Nephron progenitor cell (in vitro differentiated cells): ENCODE measurements around the gene GAS2L2.

Source experiments
- DNase-seq: peaks from one replicate; pipeline ENCODE4 v3.0.0; 2021
- H3K27ac Mint-ChIP-seq: 2 replicates; pipeline ENCODE4 v1.8.0; 2021; ENCODE audit warnings: mild to moderate bottlenecking, moderate library complexity, mixed read lengths
- H3K27me3 Mint-ChIP-seq: 2 replicates; pipeline ENCODE4 v1.8.0; 2021; ENCODE audit warnings: mild to moderate bottlenecking, low read depth, mixed read lengths; ENCODE audit not compliant: poor library complexity
- H3K36me3 Mint-ChIP-seq: 2 replicates; pipeline ENCODE4 v1.8.0; 2021; ENCODE audit warnings: low read depth, mixed read lengths
- H3K4me1 Mint-ChIP-seq: 2 replicates; pipeline ENCODE4 v1.8.0; 2021; ENCODE audit warnings: mixed read lengths
- H3K4me3 Mint-ChIP-seq: 2 replicates; pipeline ENCODE4 v1.8.0; 2021; ENCODE audit warnings: mild to moderate bottlenecking, moderate library complexity, mixed read lengths
- H3K9me3 Mint-ChIP-seq: 2 replicates; pipeline ENCODE4 v1.8.0; 2021; ENCODE audit warnings: mild to moderate bottlenecking, moderate library complexity, mixed read lengths
- CTCF ChIP-seq: fragments of 200-600 bp; sonication (generic); IDR thresholded peaks from 2 replicates; pipeline ENCODE4 v1.5.0; 2021; ENCODE audit warnings: antibody characterized with exemption

The GAS2L2 gene

GRCh38 chr17:35731917-35732805 is 20.9 kb downstream of the GAS2L2 start:
- Mint-ChIP-seq H3K4me1 (peaks cover 53% of the 10 kb centered on the region), H3K27me3 (peaks cover 11% of the 10 kb centered on the region), H3K36me3 (peaks cover 1% of the 10 kb centered on the region), H3K4me3 (peak overlapping the region; percentile 92), H3K27ac (peak overlapping the region; percentile 77), H3K9me3 (no peaks in the 10 kb centered on the region)
- peak; percentile 65 for DNase-seq
- TF ChIP-seq CTCF, result no peak

GRCh38 chr17:35731239-35731916 is 21.7 kb downstream of the GAS2L2 start, which contains the start of gene RASL10B:
Gene RASL10B, plus strand, starts transcription at chr17:35731639. Its CDS starts 3,546 bp downstream, at chr17:35735185.
- Mint-ChIP-seq H3K27me3 (peaks cover 11% of the 10 kb centered on the region), H3K36me3 (no peaks in the 10 kb centered on the region), H3K9me3 (no peaks in the 10 kb centered on the region), H3K4me1 (peaks cover 61% of the 10 kb centered on the region), H3K27ac (peak within 1 kb of the TSS; percentile 77), H3K4me3 (peak within 1 kb of the TSS; percentile 92)
- peak; percentile 82 for DNase-seq
- no peak for TF ChIP-seq CTCF

GRCh38 chr17:35730400-35731005 is 22.5 kb downstream of the GAS2L2 start:
- H3K4me3 Mint-ChIP-seq, result peak overlapping the region; percentile 78
- TF ChIP-seq CTCF, result no peak
- H3K4me1 Mint-ChIP-seq, result peaks cover 69% of the 10 kb centered on the region
- H3K36me3 Mint-ChIP-seq, result peaks cover under 1% of the 10 kb centered on the region
- no peaks in the 10 kb centered on the region for H3K9me3 Mint-ChIP-seq
- DNase-seq, result no peak
- H3K27me3 Mint-ChIP-seq, result peaks cover 8% of the 10 kb centered on the region
- no peak overlapping the region for H3K27ac Mint-ChIP-seq

GRCh38 chr17:35729405-35729833 is 23.6 kb downstream of the GAS2L2 start:
- Mint-ChIP-seq H3K9me3 (no peaks in the 10 kb centered on the region), H3K4me1 (peaks cover 80% of the 10 kb centered on the region), H3K27ac (no peak overlapping the region), H3K27me3 (peaks cover 3% of the 10 kb centered on the region), H3K36me3 (peaks cover 11% of the 10 kb centered on the region), H3K4me3 (peak overlapping the region; percentile 25)
- TF ChIP-seq CTCF, result no peak
- DNase-seq, result no peak

- Mint-ChIP-seq H3K4me3 (no peak overlapping the region), H3K27me3 (peaks cover 3% of the 10 kb centered on the region), H3K4me1 (peaks cover 85% of the 10 kb centered on the region), H3K27ac (no peak overlapping the region), H3K36me3 (peaks cover 20% of the 10 kb centered on the region), H3K9me3 (no peaks in the 10 kb centered on the region)
- TF ChIP-seq CTCF, result no peak
- no peak for DNase-seq
These were observed 24.5 kb downstream of the GAS2L2 start for GRCh38 chr17:35728551-35728950.
